ENCODE results near the gene MSANTD1.

Gene MSANTD1

DNA sequence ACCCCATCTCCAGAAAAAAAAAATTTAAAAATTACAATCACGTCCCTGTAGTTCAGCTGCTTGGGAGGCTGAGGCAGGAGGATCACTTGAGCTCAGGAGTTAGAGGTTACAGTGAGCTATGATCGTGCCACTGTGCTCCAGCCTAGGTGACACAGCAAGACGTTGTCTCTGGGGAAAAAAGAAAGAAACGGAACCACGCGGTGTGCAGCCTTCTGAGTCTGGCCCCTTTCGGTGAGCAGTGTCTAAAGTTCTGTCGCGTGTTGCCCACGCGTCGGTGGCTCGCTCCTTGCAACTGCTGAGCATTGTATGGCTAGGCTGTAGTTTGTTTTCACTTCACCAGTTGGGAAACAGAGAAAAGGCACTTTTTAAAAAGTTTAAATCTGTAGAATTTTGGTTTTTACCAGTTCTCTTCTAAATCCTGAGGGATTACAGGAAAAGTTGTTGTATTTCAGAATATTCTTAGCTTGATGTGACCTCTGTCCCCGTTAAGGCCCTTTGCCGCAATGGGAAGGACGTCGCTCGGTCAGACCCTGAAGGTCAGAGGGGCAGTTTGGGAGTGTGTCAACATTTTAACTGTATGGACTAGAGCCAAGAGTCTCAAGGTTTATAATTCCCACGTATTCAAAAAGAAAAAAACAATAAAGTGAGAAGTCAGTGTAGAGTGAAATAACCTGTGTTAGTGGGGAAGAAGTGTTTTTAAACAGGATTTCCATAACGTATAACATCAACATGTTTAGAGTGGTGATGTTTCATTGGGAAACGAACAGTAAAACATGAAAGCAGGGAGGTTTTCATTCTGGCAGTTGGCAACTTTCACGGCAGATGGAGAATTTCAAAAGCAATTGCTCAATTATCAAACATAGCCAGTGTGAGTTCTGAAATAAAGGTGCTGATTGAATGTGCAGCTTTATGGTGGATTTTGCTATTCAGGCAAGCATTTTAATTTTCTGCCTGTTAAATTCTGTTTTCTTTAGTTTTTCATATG is 45.8 kb upstream of the MSANTD1 start:
- no peaks in the 10 kb centered on the region for H3K27me3 ChIP-seq (ENCODE audit: insufficient read depth, poor library complexity, severe bottlenecking)
- no peaks in the 10 kb centered on the region for H3K4me1 ChIP-seq (ENCODE audit: insufficient read depth, poor library complexity, severe bottlenecking)
- H3K9me3 ChIP-seq (ENCODE audit: severe bottlenecking), result no peaks in the 10 kb centered on the region
- TF ChIP-seq, protein P1, sequence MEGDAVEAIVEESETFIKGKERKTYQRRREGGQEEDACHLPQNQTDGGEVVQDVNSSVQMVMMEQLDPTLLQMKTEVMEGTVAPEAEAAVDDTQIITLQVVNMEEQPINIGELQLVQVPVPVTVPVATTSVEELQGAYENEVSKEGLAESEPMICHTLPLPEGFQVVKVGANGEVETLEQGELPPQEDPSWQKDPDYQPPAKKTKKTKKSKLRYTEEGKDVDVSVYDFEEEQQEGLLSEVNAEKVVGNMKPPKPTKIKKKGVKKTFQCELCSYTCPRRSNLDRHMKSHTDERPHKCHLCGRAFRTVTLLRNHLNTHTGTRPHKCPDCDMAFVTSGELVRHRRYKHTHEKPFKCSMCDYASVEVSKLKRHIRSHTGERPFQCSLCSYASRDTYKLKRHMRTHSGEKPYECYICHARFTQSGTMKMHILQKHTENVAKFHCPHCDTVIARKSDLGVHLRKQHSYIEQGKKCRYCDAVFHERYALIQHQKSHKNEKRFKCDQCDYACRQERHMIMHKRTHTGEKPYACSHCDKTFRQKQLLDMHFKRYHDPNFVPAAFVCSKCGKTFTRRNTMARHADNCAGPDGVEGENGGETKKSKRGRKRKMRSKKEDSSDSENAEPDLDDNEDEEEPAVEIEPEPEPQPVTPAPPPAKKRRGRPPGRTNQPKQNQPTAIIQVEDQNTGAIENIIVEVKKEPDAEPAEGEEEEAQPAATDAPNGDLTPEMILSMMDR (IDR thresholded peaks at IDR 0.05; ENCODE audit: poor library complexity, severe bottlenecking), result no peak
- DNase-seq (ENCODE audit: low spot score) (no peak), ATAC-seq (ENCODE audit: low read depth) (no peak)
- H3K27ac ChIP-seq (ENCODE audit: poor library complexity, severe bottlenecking), result no peak overlapping the region
- no peak overlapping the region for H3K4me3 ChIP-seq (ENCODE audit: severe bottlenecking)
- H3K36me3 ChIP-seq (ENCODE audit: low read depth), result peaks cover 46% of the 10 kb centered on the region

DNA sequence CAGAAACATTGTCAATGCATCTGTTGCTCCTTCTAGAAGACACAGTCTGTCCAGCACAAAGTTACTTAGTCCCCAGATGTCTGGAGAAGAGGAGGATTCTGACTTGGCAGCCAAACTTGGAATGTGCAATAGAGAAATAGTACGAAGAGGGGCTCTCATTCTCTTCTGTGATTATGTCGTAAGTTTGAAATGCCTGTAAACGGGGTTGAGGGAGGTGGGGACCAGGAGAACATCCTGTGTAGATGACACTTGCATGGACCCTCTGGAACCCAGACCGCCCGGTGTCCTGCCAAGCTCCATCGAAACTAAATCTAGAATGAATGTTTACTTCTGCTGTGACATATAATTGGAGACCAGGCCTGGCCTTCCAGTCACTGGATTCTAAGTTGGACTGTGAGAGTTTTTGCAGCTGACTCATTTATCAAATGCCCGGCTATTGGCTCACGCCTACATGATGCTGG is 45.0 kb upstream of the MSANTD1 start:
- no peak overlapping the region for H3K4me3 ChIP-seq (ENCODE audit: severe bottlenecking)
- H3K27ac ChIP-seq (ENCODE audit: poor library complexity, severe bottlenecking), result no peak overlapping the region
- peaks cover 50% of the 10 kb centered on the region for H3K36me3 ChIP-seq (ENCODE audit: low read depth)
- H3K4me1 ChIP-seq (ENCODE audit: insufficient read depth, poor library complexity, severe bottlenecking), result no peaks in the 10 kb centered on the region
- ATAC-seq (ENCODE audit: low read depth) (no peak), DNase-seq (ENCODE audit: low spot score) (no peak)
- TF ChIP-seq, protein P1 (IDR thresholded peaks at IDR 0.05; ENCODE audit: poor library complexity, severe bottlenecking), result no peak
- H3K27me3 ChIP-seq (ENCODE audit: insufficient read depth, poor library complexity, severe bottlenecking), result no peaks in the 10 kb centered on the region
- no peaks in the 10 kb centered on the region for H3K9me3 ChIP-seq (ENCODE audit: severe bottlenecking)

DNA sequence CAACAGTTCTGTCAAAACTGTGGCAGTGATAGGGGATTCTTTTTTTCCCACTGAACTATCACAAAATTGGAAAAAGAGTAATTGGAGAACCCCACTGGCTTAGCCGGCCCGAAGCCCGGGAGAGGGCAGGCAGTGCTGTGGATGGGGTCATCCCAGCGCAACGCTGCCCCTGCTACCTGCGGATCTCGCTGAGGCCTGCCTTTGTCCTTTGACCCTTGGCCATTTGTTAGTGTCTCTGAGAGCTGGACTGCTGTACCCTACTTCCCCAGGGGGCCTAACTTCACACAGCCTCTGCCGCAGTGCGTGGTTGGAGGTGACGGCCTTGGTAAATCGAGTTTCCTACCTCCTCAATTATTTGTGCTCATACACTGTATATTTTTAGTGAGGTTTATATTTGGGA is 43.0 kb upstream of the MSANTD1 start:
- Histone ChIP-seq H3K27ac (ENCODE audit: poor library complexity, severe bottlenecking) (no peak overlapping the region), H3K4me3 (ENCODE audit: severe bottlenecking) (no peak overlapping the region), H3K4me1 (ENCODE audit: insufficient read depth, poor library complexity, severe bottlenecking) (no peaks in the 10 kb centered on the region), H3K9me3 (ENCODE audit: severe bottlenecking) (no peaks in the 10 kb centered on the region), H3K27me3 (ENCODE audit: insufficient read depth, poor library complexity, severe bottlenecking) (no peaks in the 10 kb centered on the region), H3K36me3 (ENCODE audit: low read depth) (peaks cover 45% of the 10 kb centered on the region)
- TF ChIP-seq, protein P1 (IDR thresholded peaks at IDR 0.05; ENCODE audit: poor library complexity, severe bottlenecking), result no peak
- no peak for ATAC-seq (ENCODE audit: low read depth)
- DNase-seq (ENCODE audit: low spot score), result no peak

DNA sequence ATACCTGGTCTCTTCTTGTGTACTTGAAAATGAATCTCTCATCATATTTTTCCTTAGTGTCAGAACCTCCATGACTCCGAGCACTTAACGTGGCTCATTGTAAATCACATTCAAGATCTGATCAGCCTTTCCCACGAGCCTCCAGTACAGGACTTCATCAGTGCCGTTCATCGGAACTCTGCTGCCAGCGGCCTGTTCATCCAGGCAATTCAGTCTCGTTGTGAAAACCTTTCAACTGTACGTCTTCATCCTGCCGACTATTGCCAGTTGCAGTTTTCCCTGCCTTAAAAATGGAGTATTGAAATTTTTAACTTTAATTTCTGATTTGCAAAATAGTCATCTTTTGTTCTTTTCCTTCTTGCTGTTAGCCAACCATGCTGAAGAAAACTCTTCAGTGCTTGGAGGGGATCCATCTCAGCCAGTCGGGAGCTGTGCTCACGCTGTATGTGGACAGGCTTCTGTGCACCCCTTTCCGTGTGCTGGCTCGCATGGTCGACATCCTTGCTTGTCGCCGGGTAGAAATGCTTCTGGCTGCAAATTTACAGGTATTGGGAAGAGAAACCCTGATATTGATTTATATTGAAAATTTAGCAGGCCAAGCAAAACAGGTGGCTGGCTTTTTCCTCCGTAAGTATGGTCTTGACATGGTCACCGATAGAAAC is 42.4 kb upstream of the MSANTD1 start:
- DNase-seq (ENCODE audit: low spot score) (no peak), ATAC-seq (ENCODE audit: low read depth) (no peak)
- H3K4me1 ChIP-seq (ENCODE audit: insufficient read depth, poor library complexity, severe bottlenecking), result no peaks in the 10 kb centered on the region
- TF ChIP-seq, protein P1 (IDR thresholded peaks at IDR 0.05; ENCODE audit: poor library complexity, severe bottlenecking), result no peak
- H3K9me3 ChIP-seq (ENCODE audit: severe bottlenecking), result no peaks in the 10 kb centered on the region
- no peak overlapping the region for H3K27ac ChIP-seq (ENCODE audit: poor library complexity, severe bottlenecking)
- H3K27me3 ChIP-seq (ENCODE audit: insufficient read depth, poor library complexity, severe bottlenecking), result no peaks in the 10 kb centered on the region
- no peak overlapping the region for H3K4me3 ChIP-seq (ENCODE audit: severe bottlenecking)
- peaks cover 50% of the 10 kb centered on the region for H3K36me3 ChIP-seq (ENCODE audit: low read depth)

Measured in RWPE2 (cell line).